Stimulated activated naive CD8-positive, alpha-beta T cell treated with anti-CD3 and anti-CD28 coated beads, Interleukin-15, amount 100 ng/mL, for 72 hours (primary cell): ENCODE data around the gene FAM210A.

Experiments used
- ATAC-seq: fragments of 150-1000 bp; cut with Tn5 transposase; 2 replicates; pipeline ENCODE4 v1.10.0; 2021; ENCODE audit warnings: mild to moderate bottlenecking, moderate library complexity
- DNase-seq, 2 donors: peaks; one replicate each; pipeline ENCODE4 v3.0.0; 2021 to 2022
- H3K27ac Mint-ChIP-seq, 2 donors: one replicate each; pipeline ENCODE4 v1.8.0; 2022; ENCODE audit warnings: mild to moderate bottlenecking in 2 of 2, mixed read lengths in 2 of 2, moderate library complexity in 2 of 2
- H3K27me3 Mint-ChIP-seq: one replicate; pipeline ENCODE4 v1.8.0; 2022; ENCODE audit warnings: mixed read lengths
- H3K4me1 Mint-ChIP-seq: one replicate; pipeline ENCODE4 v1.8.0; 2022; ENCODE audit warnings: mild to moderate bottlenecking, mixed read lengths
- H3K4me3 Mint-ChIP-seq, 2 donors: one replicate each; pipeline ENCODE4 v1.8.0; 2022; ENCODE audit warnings: mild to moderate bottlenecking in 2 of 2, mixed read lengths in 2 of 2, moderate library complexity in 1 of 2
- H3K9me3 Mint-ChIP-seq, 2 donors: one replicate each; pipeline ENCODE4 v1.8.0; 2022; ENCODE audit warnings: mixed read lengths in 2 of 2

Gene FAM210A

GRCh38 chr18:13623348-13623747 lies 103.0 kb downstream of the FAM210A start:
- Mint-ChIP-seq H3K9me3 (no peaks in the 10 kb centered on the region), H3K27me3 (no peaks in the 10 kb centered on the region), H3K4me1 (peaks cover 48% of the 10 kb centered on the region), H3K4me3 (no peak overlapping the region), H3K27ac (no peak overlapping the region)
- DNase-seq (no peak), ATAC-seq (no peak)

- no peak for ATAC-seq
- Mint-ChIP-seq H3K27ac (no peak overlapping the region), H3K9me3 (no peaks in the 10 kb centered on the region), H3K27me3 (no peaks in the 10 kb centered on the region), H3K4me3 (no peak overlapping the region), H3K4me1 (peaks cover 48% of the 10 kb centered on the region)
- no peak for DNase-seq
Measured at GRCh38 chr18:13622751-13623150, 103.6 kb downstream of the FAM210A start.

- peaks cover 48% of the 10 kb centered on the region for H3K4me1 Mint-ChIP-seq
- no peak overlapping the region for H3K27ac Mint-ChIP-seq
- ATAC-seq (no peak), DNase-seq (no peak)
- H3K27me3 Mint-ChIP-seq: no peaks in the 10 kb centered on the region
- H3K4me3 Mint-ChIP-seq: no peak overlapping the region
- no peaks in the 10 kb centered on the region for H3K9me3 Mint-ChIP-seq
Measured at GRCh38 chr18:13621886-13622619, 104.3 kb downstream of the FAM210A start.

GRCh38 chr18:13621446-13621849 lies 104.9 kb downstream of the FAM210A start:
- H3K9me3 Mint-ChIP-seq: no peaks in the 10 kb centered on the region
- H3K27me3 Mint-ChIP-seq: no peaks in the 10 kb centered on the region
- ATAC-seq (no peak), DNase-seq (no peak)
- H3K4me3 Mint-ChIP-seq: no peak overlapping the region
- H3K4me1 Mint-ChIP-seq: peaks cover 49% of the 10 kb centered on the region
- peak overlapping the region in 1 of 2 donors; percentile 89 for H3K27ac Mint-ChIP-seq

GRCh38 chr18:13620818-13621445 lies 105.4 kb downstream of the FAM210A start:
- Mint-ChIP-seq H3K27me3 (no peaks in the 10 kb centered on the region), H3K4me3 (no peak overlapping the region), H3K27ac (peak overlapping the region in 1 of 2 donors; percentile 88), H3K4me1 (peaks cover 49% of the 10 kb centered on the region), H3K9me3 (no peaks in the 10 kb centered on the region)
- ATAC-seq (no peak), DNase-seq (no peak)

- ATAC-seq: no peak
- DNase-seq: no peak
- no peaks in the 10 kb centered on the region for H3K9me3 Mint-ChIP-seq
- H3K27me3 Mint-ChIP-seq: no peaks in the 10 kb centered on the region
- H3K4me1 Mint-ChIP-seq: peaks cover 53% of the 10 kb centered on the region
- peak overlapping the region in 1 of 2 donors; percentile 88 for H3K27ac Mint-ChIP-seq
- no peak overlapping the region for H3K4me3 Mint-ChIP-seq
Measured at GRCh38 chr18:13620206-13620672, 106.1 kb downstream of the FAM210A start.

- H3K9me3 Mint-ChIP-seq: no peaks in the 10 kb centered on the region
- DNase-seq (no peak), ATAC-seq (peak; percentile 16)
- H3K27me3 Mint-ChIP-seq: no peaks in the 10 kb centered on the region
- H3K4me3 Mint-ChIP-seq: no peak overlapping the region
- peaks cover 53% of the 10 kb centered on the region for H3K4me1 Mint-ChIP-seq
- H3K27ac Mint-ChIP-seq: no peak overlapping the region
Measured at GRCh38 chr18:13619505-13620205, 106.7 kb downstream of the FAM210A start.

- Mint-ChIP-seq H3K4me3 (no peak overlapping the region), H3K27ac (peak overlapping the region in 1 of 2 donors; percentile 15), H3K9me3 (no peaks in the 10 kb centered on the region), H3K4me1 (peaks cover 59% of the 10 kb centered on the region), H3K27me3 (no peaks in the 10 kb centered on the region)
- DNase-seq (no peak), ATAC-seq (no peak)
Measured at GRCh38 chr18:13618760-13619438, 107.5 kb downstream of the FAM210A start.

GRCh38 chr18:13617826-13618515 lies 108.4 kb downstream of the FAM210A start:
- H3K4me1 Mint-ChIP-seq: peaks cover 68% of the 10 kb centered on the region
- no peak overlapping the region for H3K27ac Mint-ChIP-seq
- DNase-seq: no peak
- no peak overlapping the region for H3K4me3 Mint-ChIP-seq
- H3K27me3 Mint-ChIP-seq: no peaks in the 10 kb centered on the region
- no peaks in the 10 kb centered on the region for H3K9me3 Mint-ChIP-seq
- ATAC-seq: no peak

GRCh38 chr18:13616525-13617035 lies 109.8 kb downstream of the FAM210A start:
- H3K4me3 Mint-ChIP-seq: peak overlapping the region; percentile 83 to 85
- ATAC-seq (no peak), DNase-seq (no peak)
- H3K9me3 Mint-ChIP-seq: no peaks in the 10 kb centered on the region
- no peaks in the 10 kb centered on the region for H3K27me3 Mint-ChIP-seq
- peaks cover 82% of the 10 kb centered on the region for H3K4me1 Mint-ChIP-seq
- H3K27ac Mint-ChIP-seq: peak overlapping the region in 1 of 2 donors; percentile 97

- no peak for ATAC-seq
- Mint-ChIP-seq H3K4me3 (peak overlapping the region; percentile 83 to 85), H3K27me3 (no peaks in the 10 kb centered on the region), H3K4me1 (peaks cover 88% of the 10 kb centered on the region), H3K9me3 (no peaks in the 10 kb centered on the region), H3K27ac (peak overlapping the region; percentile 97)
- no peak for DNase-seq
Measured at GRCh38 chr18:13616041-13616440, 110.3 kb downstream of the FAM210A start.

- Mint-ChIP-seq H3K27ac (peak overlapping the region; percentile 93 to 97), H3K4me3 (peak overlapping the region; percentile 83 to 85), H3K27me3 (no peaks in the 10 kb centered on the region), H3K9me3 (no peaks in the 10 kb centered on the region), H3K4me1 (peaks cover 92% of the 10 kb centered on the region)
- DNase-seq (no peak), ATAC-seq (no peak)
Measured at GRCh38 chr18:13615432-13615861, 110.9 kb downstream of the FAM210A start.

- Mint-ChIP-seq H3K4me1 (peaks cover 91% of the 10 kb centered on the region), H3K9me3 (no peaks in the 10 kb centered on the region), H3K27ac (peak overlapping the region; percentile 93 to 97), H3K4me3 (peak overlapping the region; percentile 83 to 85), H3K27me3 (no peaks in the 10 kb centered on the region)
- DNase-seq (peak; percentile 28 to 47), ATAC-seq (peak; percentile 33)
Measured at GRCh38 chr18:13614641-13615288, 111.6 kb downstream of the FAM210A start.
